Measurements from ENCODE around the gene SULT1C4. TPM values are rescaled to one million over a fixed set of nuclear protein-coding genes. Genes with fewer than 3 reads are reported as not detected.

SULT1C4 gene
- total RNA-seq, 1 experiment from 2014 or later = 4.3 TPM

GRCh38 chr2:108401800-108402199 lies 24.0 kb downstream of the SULT1C4 start (continued):
- TF ChIP-seq USF1 (CRISPR knock-in tag; IDR thresholded peaks at IDR 0.05) (no peak), PREB (CRISPR knock-in tag; IDR thresholded peaks at IDR 0.05; ENCODE audit: borderline replicate concordance) (no peak), OVOL2 (CRISPR knock-in tag; IDR thresholded peaks at IDR 0.05; ENCODE audit: borderline replicate concordance) (no peak), PRRX2 (CRISPR knock-in tag; IDR thresholded peaks at IDR 0.05) (no peak), NFATC4 (CRISPR knock-in tag; IDR thresholded peaks at IDR 0.05) (no peak), FOXP1 (CRISPR knock-in tag; IDR thresholded peaks at IDR 0.05; ENCODE audit: borderline replicate concordance) (no peak)

- POLR2A ChIA-PET = interaction anchor here (0.9 to 1.0 kb wide), 2 partner anchors 14 to 45 kb away, joined by 4 read pairs; partner anchors contain the start of gene GCC2
- Mint-ChIP-seq H3K9me3 (peaks cover 76% of the 10 kb centered on the region), H3K4me1 (peaks cover 28% of the 10 kb centered on the region), H3K36me3 (peaks cover 66% of the 10 kb centered on the region), H3K27ac (peak overlapping the region; percentile 96), H3K27me3 (ENCODE audit: low read depth) (no peaks in the 10 kb centered on the region; the same call in none of the 2 replicates), H3K4me3 (no peak overlapping the region)
- TF ChIP-seq GABPB1 (CRISPR knock-in tag; IDR thresholded peaks at IDR 0.05) (no peak), ETV6 (CRISPR knock-in tag; IDR thresholded peaks at IDR 0.05) (peak; percentile 62; the same call in 1 of the 2 replicates), MAX (CRISPR knock-in tag; IDR thresholded peaks at IDR 0.05) (peak; percentile 28; the same call in 1 of the 2 replicates), ZNF671 (CRISPR knock-in tag; IDR thresholded peaks at IDR 0.05) (no peak), FOXP4 (CRISPR knock-in tag; IDR thresholded peaks at IDR 0.05) (peak; percentile 51; the same call in 1 of the 2 replicates), ZBTB43 (CRISPR knock-in tag; IDR thresholded peaks at IDR 0.05) (0 out of 2 replicates have a peak, but pooled peaks have one; percentile 34), TEAD1 (CRISPR knock-in tag; IDR thresholded peaks at IDR 0.05) (peak; percentile 72; the same call in 1 of the 2 replicates), STAT6 (CRISPR knock-in tag; conservative IDR thresholded peaks at IDR 0.05; ENCODE audit: low read depth) (no peak)
- CTCF ChIA-PET = interaction anchor here (0.8 kb wide), 1 partner anchor 20 kb away, joined by 3 read pairs; no protein-coding TSS in a partner anchor
- peak; percentile 65 for DNase-seq (ENCODE audit: low spot score)
- ATAC-seq = peak; percentile 89
Measured at GRCh38 chr2:108403494-108403893, 25.7 kb downstream of the SULT1C4 start.

GRCh38 chr2:108404784-108405397 lies 27.1 kb downstream of the SULT1C4 start:
- ATAC-seq (peak; percentile 17), DNase-seq (ENCODE audit: low spot score) (no peak)
- POLR2A ChIA-PET = no interaction called here
- Mint-ChIP-seq H3K36me3 (peaks cover 53% of the 10 kb centered on the region), H3K4me1 (peaks cover 32% of the 10 kb centered on the region), H3K4me3 (no peak overlapping the region), H3K27ac (peak overlapping the region; percentile 29; the same call in 1 of the 2 replicates), H3K9me3 (peaks cover 72% of the 10 kb centered on the region), H3K27me3 (ENCODE audit: low read depth) (no peaks in the 10 kb centered on the region; the same call in none of the 2 replicates)
- CTCF ChIA-PET = no interaction called here
- TF ChIP-seq ERG (CRISPR knock-in tag; IDR thresholded peaks at IDR 0.05) (no peak), GTF2I (CRISPR knock-in tag; conservative IDR thresholded peaks at IDR 0.05) (no peak), ZNF281 (CRISPR knock-in tag; IDR thresholded peaks at IDR 0.05) (no peak)

All from WTC11 (cell line).